ENCODE measurements around the gene ST7. TPM values are rescaled to one million over a fixed set of nuclear protein-coding genes. Genes with fewer than 3 reads are reported as not detected.

Gene ST7
- total and polyA plus RNA-seq, 2 experiments from 2014 or later, result 9.9 to 18.3 TPM

- no peaks in the 10 kb centered on the region for H3K27me3 Mint-ChIP-seq (ENCODE audit: insufficient read depth, low read depth, poor library complexity)
- H3K4me1 ChIP-seq (ENCODE audit: insufficient read depth), result no peaks in the 10 kb centered on the region
- no peaks in the 10 kb centered on the region for H3F3A ChIP-seq (replicated peaks; ENCODE audit: low read depth)
- no peak for ATAC-seq
- H3K4me2 ChIP-seq, result no peak overlapping the region
- H3K4me1 Mint-ChIP-seq, result no peaks in the 10 kb centered on the region; the same call in 2 of the 3 replicates
- H3K4me3 ChIP-seq, result no peak overlapping the region
- H2AFZ ChIP-seq, result no peak overlapping the region
- no peak overlapping the region for H3K27ac ChIP-seq (ENCODE audit: low read depth)
- H3K27me3 ChIP-seq (ENCODE audit: insufficient read depth), result no peaks in the 10 kb centered on the region
- H4K20me1 ChIP-seq (replicated peaks; ENCODE audit: insufficient read depth), result no peaks in the 10 kb centered on the region
- no peaks in the 10 kb centered on the region for H3K9me2 ChIP-seq (ENCODE audit: insufficient read depth)
- H3K36me3 Mint-ChIP-seq (ENCODE audit: low read depth), result no peaks in the 10 kb centered on the region
- no peak overlapping the region for H3K4me3 Mint-ChIP-seq
- H3K27ac Mint-ChIP-seq, result no peak overlapping the region
- no peaks in the 10 kb centered on the region for H3K9me3 Mint-ChIP-seq
- H3K79me2 ChIP-seq (replicated peaks; ENCODE audit: insufficient read depth), result no peaks in the 10 kb centered on the region
- no peaks in the 10 kb centered on the region for H3K36me3 ChIP-seq (ENCODE audit: insufficient read depth)
- no peak for DNase-seq (ENCODE audit: low spot score)
- TF ChIP-seq JUNB (IDR thresholded peaks at IDR 0.05; ENCODE audit: unreplicated experiment) (no peak), ETS1 (IDR thresholded peaks at IDR 0.05) (no peak), STAT1 (IDR thresholded peaks at IDR 0.05; ENCODE audit: unreplicated experiment) (no peak), ZNF331 (CRISPR knock-in tag; IDR thresholded peaks at IDR 0.05; ENCODE audit: low read depth) (no peak), POLR2AphosphoS5 (IDR thresholded peaks at IDR 0.05; ENCODE audit: low read depth) (no peak), EZH2 (IDR thresholded peaks at IDR 0.05; ENCODE audit: low read depth, unreplicated experiment) (no peak), EZH2phosphoT487 (IDR thresholded peaks at IDR 0.05; ENCODE audit: unreplicated experiment) (no peak), REST (IDR thresholded peaks at IDR 0.05; ENCODE audit: unreplicated experiment) (no peak), NANOG (IDR thresholded peaks at IDR 0.05; ENCODE audit: borderline replicate concordance) (no peak), ZNF462 (CRISPR knock-in tag; IDR thresholded peaks at IDR 0.05) (no peak), CREB1 (CRISPR knock-in tag; IDR thresholded peaks at IDR 0.05; ENCODE audit: low read depth) (no peak), ZNF114 (CRISPR knock-in tag; IDR thresholded peaks at IDR 0.05) (no peak)
- TF ChIP-seq, protein P1, sequence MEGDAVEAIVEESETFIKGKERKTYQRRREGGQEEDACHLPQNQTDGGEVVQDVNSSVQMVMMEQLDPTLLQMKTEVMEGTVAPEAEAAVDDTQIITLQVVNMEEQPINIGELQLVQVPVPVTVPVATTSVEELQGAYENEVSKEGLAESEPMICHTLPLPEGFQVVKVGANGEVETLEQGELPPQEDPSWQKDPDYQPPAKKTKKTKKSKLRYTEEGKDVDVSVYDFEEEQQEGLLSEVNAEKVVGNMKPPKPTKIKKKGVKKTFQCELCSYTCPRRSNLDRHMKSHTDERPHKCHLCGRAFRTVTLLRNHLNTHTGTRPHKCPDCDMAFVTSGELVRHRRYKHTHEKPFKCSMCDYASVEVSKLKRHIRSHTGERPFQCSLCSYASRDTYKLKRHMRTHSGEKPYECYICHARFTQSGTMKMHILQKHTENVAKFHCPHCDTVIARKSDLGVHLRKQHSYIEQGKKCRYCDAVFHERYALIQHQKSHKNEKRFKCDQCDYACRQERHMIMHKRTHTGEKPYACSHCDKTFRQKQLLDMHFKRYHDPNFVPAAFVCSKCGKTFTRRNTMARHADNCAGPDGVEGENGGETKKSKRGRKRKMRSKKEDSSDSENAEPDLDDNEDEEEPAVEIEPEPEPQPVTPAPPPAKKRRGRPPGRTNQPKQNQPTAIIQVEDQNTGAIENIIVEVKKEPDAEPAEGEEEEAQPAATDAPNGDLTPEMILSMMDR (conservative IDR thresholded peaks at IDR 0.05; ENCODE audit: low read depth in 2 of 2), result no peak
Observed at GRCh38 chr7:117095055-117095454, 141.8 kb downstream of the ST7 start.
